Glutamatergic neuron (in vitro differentiated cells): ENCODE results near the gene FBXW5. TPM values are rescaled to one million over a fixed set of nuclear protein-coding genes. Genes with fewer than 3 reads are reported as not detected.

ENCODE experiments used
- DNase-seq: peaks from one replicate; pipeline ENCODE4 v3.0.0; 2022
- H3K27ac Mint-ChIP-seq: one replicate; pipeline ENCODE4 v1.8.0; 2020; ENCODE audit warnings: mild to moderate bottlenecking, mixed read lengths, inconsistent platforms; ENCODE audit not compliant: unreplicated experiment
- H3K27me3 Mint-ChIP-seq: one replicate; pipeline ENCODE4 v1.8.0; 2020; ENCODE audit warnings: mild to moderate bottlenecking, moderate library complexity, mixed read lengths, inconsistent platforms; ENCODE audit not compliant: unreplicated experiment
- H3K36me3 Mint-ChIP-seq: one replicate; pipeline ENCODE4 v1.8.0; 2020; ENCODE audit warnings: mild to moderate bottlenecking, mixed read lengths, inconsistent platforms; ENCODE audit not compliant: unreplicated experiment
- H3K4me1 Mint-ChIP-seq: one replicate; pipeline ENCODE4 v1.8.0; 2020; ENCODE audit warnings: mild to moderate bottlenecking, low read depth, mixed read lengths, inconsistent platforms; ENCODE audit not compliant: unreplicated experiment
- H3K4me3 Mint-ChIP-seq: one replicate; pipeline ENCODE4 v1.8.0; 2020; ENCODE audit warnings: mild to moderate bottlenecking, mixed read lengths, inconsistent platforms; ENCODE audit not compliant: unreplicated experiment
- H3K9me3 Mint-ChIP-seq: one replicate; pipeline ENCODE4 v1.8.0; 2020; ENCODE audit warnings: mild to moderate bottlenecking, moderate library complexity, mixed read lengths, inconsistent platforms; ENCODE audit not compliant: unreplicated experiment
- long read RNA-seq: library from polyadenylated mRNA; unstranded; transcript quantifications from one replicate; pipeline ENCODE4 v2.0.0, GENCODE V29; 2020; ENCODE audit not compliant: unreplicated experiment
- total RNA-seq: library from RNA; stranded (reverse); fragmentation: NEBNext Ultra II Directional; extraction: Animal tissue kit (Norgen Biotek cat#: 25700); gene quantifications from one replicate; pipeline ENCODE4 v1.2.1, GENCODE V29; 2021; ENCODE audit not compliant: unreplicated experiment
- TF ChIP-seq, protein P1 (sequence below): fragments of 200-600 bp; sonication (generic); IDR thresholded peaks from one replicate; pipeline ENCODE4 v1.5.0; 2021; ENCODE audit not compliant: partially characterized antibody, unreplicated experiment

FBXW5 gene, protein sequence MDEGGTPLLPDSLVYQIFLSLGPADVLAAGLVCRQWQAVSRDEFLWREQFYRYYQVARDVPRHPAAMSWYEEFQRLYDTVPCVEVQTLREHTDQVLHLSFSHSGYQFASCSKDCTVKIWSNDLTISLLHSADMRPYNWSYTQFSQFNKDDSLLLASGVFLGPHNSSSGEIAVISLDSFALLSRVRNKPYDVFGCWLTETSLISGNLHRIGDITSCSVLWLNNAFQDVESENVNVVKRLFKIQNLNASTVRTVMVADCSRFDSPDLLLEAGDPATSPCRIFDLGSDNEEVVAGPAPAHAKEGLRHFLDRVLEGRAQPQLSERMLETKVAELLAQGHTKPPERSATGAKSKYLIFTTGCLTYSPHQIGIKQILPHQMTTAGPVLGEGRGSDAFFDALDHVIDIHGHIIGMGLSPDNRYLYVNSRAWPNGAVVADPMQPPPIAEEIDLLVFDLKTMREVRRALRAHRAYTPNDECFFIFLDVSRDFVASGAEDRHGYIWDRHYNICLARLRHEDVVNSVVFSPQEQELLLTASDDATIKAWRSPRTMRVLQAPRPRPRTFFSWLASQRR
- 77.9 TPM for total RNA-seq
- long read RNA-seq, transcript FBXW5-201 (9 exons, 2,274 nt), result major isoform, 25 of 40 reads
- long read RNA-seq, partial matches to known transcripts, result 4 of 40 reads
- long read RNA-seq, other reads (novel, unspliced or antisense), result 11 of 40 reads

DNA sequence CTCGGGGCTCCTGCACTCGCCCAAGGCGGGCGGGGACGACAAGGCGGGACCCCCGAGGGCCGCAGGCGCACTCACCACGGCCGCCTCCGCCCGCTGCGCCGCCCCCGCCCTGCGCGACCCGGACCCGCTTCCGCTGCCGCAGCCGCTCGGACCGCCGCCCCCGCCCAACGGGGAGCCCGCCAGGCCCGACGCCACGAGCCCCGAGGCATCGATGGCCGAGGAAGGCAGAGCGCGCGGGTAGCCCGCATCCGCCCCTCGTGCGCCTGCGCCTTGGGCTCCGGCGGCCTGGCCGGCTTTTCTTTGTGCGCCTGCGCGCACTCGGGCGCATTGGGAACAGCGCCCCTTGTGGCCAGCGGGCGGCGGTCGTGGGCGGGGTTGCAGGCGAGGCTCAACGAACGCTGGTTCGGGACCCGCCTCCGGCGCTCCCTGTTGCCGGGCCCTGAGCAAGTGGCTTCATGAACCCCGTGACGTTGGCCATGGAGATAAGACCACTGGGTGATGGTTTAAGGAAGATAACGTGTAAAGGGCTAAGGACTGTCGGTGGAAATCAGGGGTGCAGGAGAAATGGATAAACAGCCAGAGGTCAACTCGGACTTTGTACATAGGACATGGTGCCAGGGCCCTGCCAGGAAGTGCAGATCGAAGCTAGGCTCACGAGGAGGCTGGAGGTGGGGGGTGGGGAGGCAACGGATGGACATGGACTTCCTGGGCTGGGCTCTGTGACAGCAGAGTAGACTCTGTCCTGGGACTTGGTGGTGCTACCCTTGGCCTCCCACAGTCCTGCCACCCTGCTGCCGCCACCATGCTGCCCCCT is at the start of gene FBXW5, which contains the start of gene C8G:
Gene FBXW5 (minus strand): TSS at position 220 of the 814 bp plus-strand sequence. CDS start 655 bp downstream, outside the sequence.
Gene C8G (plus strand): TSS at position 725 of the 814 bp plus-strand sequence. CDS start 78 bp downstream, at position 803.
- H3K9me3 Mint-ChIP-seq, result peaks cover 4% of the 10 kb centered on the region
- H3K36me3 Mint-ChIP-seq, result no peaks in the 10 kb centered on the region
- H3K4me1 Mint-ChIP-seq, result peaks cover 2% of the 10 kb centered on the region
- H3K27me3 Mint-ChIP-seq, result peaks cover 5% of the 10 kb centered on the region
- peak; percentile 96 for DNase-seq
- TF ChIP-seq, protein P1, sequence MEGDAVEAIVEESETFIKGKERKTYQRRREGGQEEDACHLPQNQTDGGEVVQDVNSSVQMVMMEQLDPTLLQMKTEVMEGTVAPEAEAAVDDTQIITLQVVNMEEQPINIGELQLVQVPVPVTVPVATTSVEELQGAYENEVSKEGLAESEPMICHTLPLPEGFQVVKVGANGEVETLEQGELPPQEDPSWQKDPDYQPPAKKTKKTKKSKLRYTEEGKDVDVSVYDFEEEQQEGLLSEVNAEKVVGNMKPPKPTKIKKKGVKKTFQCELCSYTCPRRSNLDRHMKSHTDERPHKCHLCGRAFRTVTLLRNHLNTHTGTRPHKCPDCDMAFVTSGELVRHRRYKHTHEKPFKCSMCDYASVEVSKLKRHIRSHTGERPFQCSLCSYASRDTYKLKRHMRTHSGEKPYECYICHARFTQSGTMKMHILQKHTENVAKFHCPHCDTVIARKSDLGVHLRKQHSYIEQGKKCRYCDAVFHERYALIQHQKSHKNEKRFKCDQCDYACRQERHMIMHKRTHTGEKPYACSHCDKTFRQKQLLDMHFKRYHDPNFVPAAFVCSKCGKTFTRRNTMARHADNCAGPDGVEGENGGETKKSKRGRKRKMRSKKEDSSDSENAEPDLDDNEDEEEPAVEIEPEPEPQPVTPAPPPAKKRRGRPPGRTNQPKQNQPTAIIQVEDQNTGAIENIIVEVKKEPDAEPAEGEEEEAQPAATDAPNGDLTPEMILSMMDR, result peak; percentile 99
- H3K27ac Mint-ChIP-seq, result peak within 1 kb of the TSS; percentile 53
- peak within 1 kb of the TSS; percentile 76 for H3K4me3 Mint-ChIP-seq

DNA sequence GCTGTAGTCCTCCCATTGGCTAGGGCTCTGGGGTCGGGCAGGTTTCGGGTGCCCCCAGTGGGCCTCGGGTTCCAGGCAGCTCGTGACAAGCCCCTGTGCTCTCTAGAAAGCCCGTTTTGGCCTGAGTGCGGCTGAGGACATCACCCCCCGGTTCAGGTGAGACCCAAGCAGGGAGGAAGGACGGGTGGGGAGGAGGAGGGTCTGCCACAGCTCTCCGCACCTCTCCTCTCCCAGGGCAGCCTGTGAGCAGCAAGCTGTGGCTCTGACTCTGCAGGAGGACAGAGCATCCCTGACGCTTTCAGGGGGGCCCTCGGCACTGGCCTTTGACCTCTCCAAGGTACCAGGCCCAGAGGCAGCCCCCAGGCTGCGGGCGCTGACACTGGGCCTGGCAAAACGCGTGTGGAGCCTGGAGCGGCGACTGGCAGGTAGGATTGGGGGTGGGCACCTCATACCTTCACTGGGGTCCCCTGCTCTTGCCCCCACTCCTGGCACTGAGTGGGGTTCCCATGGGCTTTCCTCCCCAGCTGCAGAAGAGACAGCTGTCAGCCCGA is 48.4 kb upstream of the FBXW5 start:
- TF ChIP-seq, protein P1, result no peak
- DNase-seq, result no peak
- peak overlapping the region; percentile 86 for H3K4me3 Mint-ChIP-seq
- H3K36me3 Mint-ChIP-seq, result peaks cover 5% of the 10 kb centered on the region
- H3K9me3 Mint-ChIP-seq, result peaks cover 8% of the 10 kb centered on the region
- no peak overlapping the region for H3K27ac Mint-ChIP-seq
- H3K4me1 Mint-ChIP-seq, result peaks cover 8% of the 10 kb centered on the region
- H3K27me3 Mint-ChIP-seq, result peaks cover 19% of the 10 kb centered on the region

DNA sequence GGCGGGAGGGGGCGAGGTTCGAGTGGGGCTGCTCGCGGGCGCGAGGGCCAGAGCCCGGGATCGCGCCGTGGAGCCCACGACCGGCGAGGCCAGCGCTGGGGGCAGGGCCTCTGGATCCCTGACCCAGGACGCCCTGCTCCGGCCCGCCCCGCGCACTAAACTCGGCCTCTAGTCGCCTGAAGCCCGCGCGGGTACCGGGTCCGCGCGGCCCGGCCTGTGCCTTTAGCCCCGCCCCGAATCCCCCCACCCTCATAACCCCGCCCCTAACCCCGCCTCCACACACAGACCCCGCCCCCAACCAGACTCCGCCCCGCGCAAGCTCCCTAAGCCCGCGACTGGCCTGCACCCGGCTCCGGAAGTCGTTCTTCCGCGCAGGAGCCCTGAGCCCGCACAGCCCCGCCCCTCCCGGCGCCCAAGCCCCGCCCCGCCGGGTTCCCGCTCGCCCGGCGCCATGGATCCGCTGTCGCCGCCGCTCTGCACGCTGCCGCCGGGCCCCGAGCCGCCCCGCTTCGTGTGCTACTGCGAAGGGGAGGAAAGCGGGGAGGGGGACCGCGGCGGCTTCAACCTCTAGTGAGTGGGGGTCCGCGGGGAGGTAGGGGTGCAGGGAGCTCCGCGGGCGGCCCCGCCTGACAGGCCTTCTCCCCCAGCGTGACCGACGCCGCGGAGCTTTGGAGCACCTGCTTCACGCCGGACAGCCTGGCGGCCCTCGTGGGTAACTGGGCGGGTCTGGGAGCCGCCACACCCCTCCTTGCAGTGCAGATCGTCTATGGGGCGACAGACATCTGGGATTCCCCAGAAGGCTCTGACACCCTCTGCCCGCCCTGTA is 47.7 kb upstream of the FBXW5 start, which contains the start of gene PAXX:
Gene PAXX (plus strand): TSS at position 430 of the 826 bp plus-strand sequence. CDS start 22 bp downstream, at position 452.
- TF ChIP-seq, protein P1, result peak; percentile 13
- peak; percentile 96 for DNase-seq
- peaks cover 6% of the 10 kb centered on the region for H3K9me3 Mint-ChIP-seq
- H3K27me3 Mint-ChIP-seq, result peaks cover 17% of the 10 kb centered on the region
- H3K4me1 Mint-ChIP-seq, result peaks cover 8% of the 10 kb centered on the region
- peak within 1 kb of the TSS; percentile 86 for H3K4me3 Mint-ChIP-seq
- no peak within 1 kb of the TSS for H3K27ac Mint-ChIP-seq
- H3K36me3 Mint-ChIP-seq, result peaks cover 5% of the 10 kb centered on the region

DNA sequence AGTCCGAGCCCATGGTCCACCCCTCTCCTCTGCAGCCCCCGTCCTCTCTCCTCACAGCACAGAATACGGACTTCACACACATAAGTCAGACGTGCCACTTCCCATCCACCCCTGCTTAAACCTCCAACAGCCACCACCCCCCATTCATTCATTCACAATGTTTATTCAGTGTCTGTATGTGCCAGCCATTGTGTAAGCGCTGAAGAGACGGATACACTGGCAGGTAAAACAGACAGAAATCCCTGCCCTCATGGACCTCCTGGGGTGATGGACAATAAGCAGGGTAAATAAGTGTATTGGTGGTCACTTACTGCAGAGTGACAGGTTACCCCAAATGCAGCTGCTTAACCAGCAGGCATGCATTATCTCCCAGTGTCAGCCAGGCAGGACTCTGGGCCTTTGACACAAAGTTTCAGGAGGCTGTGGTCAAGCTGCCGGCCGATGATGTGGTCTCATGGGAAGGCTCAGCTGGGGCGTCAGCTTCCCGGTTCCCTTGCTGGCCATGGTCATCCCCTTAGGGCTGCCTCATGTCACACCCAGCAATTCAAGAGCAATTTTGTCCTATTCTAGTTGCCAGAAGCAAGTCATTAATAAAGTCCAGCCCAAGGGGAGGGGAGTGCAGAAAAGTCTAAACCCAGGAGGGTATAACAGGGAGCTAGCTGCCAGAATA is 45.8 kb upstream of the FBXW5 start:
- Mint-ChIP-seq H3K27me3 (peaks cover 23% of the 10 kb centered on the region), H3K4me3 (peak overlapping the region; percentile 60), H3K4me1 (peaks cover 8% of the 10 kb centered on the region), H3K36me3 (peaks cover 5% of the 10 kb centered on the region), H3K27ac (peak overlapping the region; percentile 28), H3K9me3 (peaks cover 8% of the 10 kb centered on the region)
- DNase-seq, result peak; percentile 14
- TF ChIP-seq, protein P1, result no peak
